ENCODE measurements around the gene RNU1-1. TPM values are rescaled to one million over a fixed set of nuclear protein-coding genes. Genes with fewer than 3 reads are reported as not detected.
"Not testable (repeated sequence)": the region's sequence is repeated elsewhere in the genome, so short reads cannot be mapped to it uniquely, and the experiment has no call there.

Gene RNU1-1
- polyA plus RNA-seq, 1 of the 3 experiments (the other 2 are of a cell fraction) = not detected

- H3K4me1 ChIP-seq (ENCODE audit: control insufficient read depth in 1 of 2, insufficient read depth in 2 of 2, low read depth in 1 of 2, low read length in 1 of 2); H3K36me3 ChIP-seq (replicated peaks in 1 of 2; ENCODE audit: control insufficient read depth in 1 of 2, insufficient read depth in 2 of 2, low read length in 1 of 2); H4K20me1 ChIP-seq (ENCODE audit: insufficient read depth); CTCF ChIA-PET; H3K9ac ChIP-seq; H3K79me2 ChIP-seq (ENCODE audit: insufficient read depth); H3F3A ChIP-seq (replicated peaks; ENCODE audit: insufficient read depth); H3K27ac ChIP-seq (ENCODE audit: low read depth in 2 of 2, low read length in 1 of 2); H2AFZ ChIP-seq (ENCODE audit: low read depth); DNase-seq; H3K4me3 ChIP-seq (ENCODE audit: low read depth in 2 of 2, low read length in 1 of 2); H3K4me2 ChIP-seq; H3K9me3 ChIP-seq; H3K27me3 ChIP-seq (ENCODE audit: insufficient read depth); POLR2A ChIA-PET; H3K9me2 ChIP-seq: not testable (repeated sequence)
- 71% methylated on average over 9 of the region's 11 CpGs for WGBS (ENCODE audit: low lambda C conversion rate)
Observed at GRCh38 chr1:16553244-16553643, 39.2 kb upstream of the RNU1-1 start.

- H3K27ac ChIP-seq (ENCODE audit: low read depth in 2 of 2, low read length in 1 of 2); H2AFZ ChIP-seq (ENCODE audit: low read depth); H3F3A ChIP-seq (replicated peaks; ENCODE audit: insufficient read depth); H3K4me3 ChIP-seq (ENCODE audit: low read depth in 2 of 2, low read length in 1 of 2); H3K9me2 ChIP-seq; POLR2A ChIA-PET; DNase-seq; H3K27me3 ChIP-seq (ENCODE audit: insufficient read depth); H3K79me2 ChIP-seq (ENCODE audit: insufficient read depth); H3K36me3 ChIP-seq (replicated peaks in 1 of 2; ENCODE audit: control insufficient read depth in 1 of 2, insufficient read depth in 2 of 2, low read length in 1 of 2); H4K20me1 ChIP-seq (ENCODE audit: insufficient read depth); H3K9me3 ChIP-seq; H3K9ac ChIP-seq; H3K4me1 ChIP-seq (ENCODE audit: control insufficient read depth in 1 of 2, insufficient read depth in 2 of 2, low read depth in 1 of 2, low read length in 1 of 2); H3K4me2 ChIP-seq; CTCF ChIA-PET: not testable (repeated sequence)
- WGBS (ENCODE audit: low lambda C conversion rate) = 0% methylated on average over 1 of the region's 1 CpG
Observed at GRCh38 chr1:16550212-16550918, 36.3 kb upstream of the RNU1-1 start.

GRCh38 chr1:16549545-16549944 lies 35.5 kb upstream of the RNU1-1 start:
- CTCF ChIA-PET; H3F3A ChIP-seq (replicated peaks; ENCODE audit: insufficient read depth): not testable (repeated sequence)
- WGBS (ENCODE audit: low lambda C conversion rate) = 23% methylated on average over 1 of the region's 1 CpG

GRCh38 chr1:16547502-16548241 lies 33.6 kb upstream of the RNU1-1 start:
- H3K4me2 ChIP-seq; H3K4me1 ChIP-seq (ENCODE audit: control insufficient read depth in 1 of 2, insufficient read depth in 2 of 2, low read depth in 1 of 2, low read length in 1 of 2); DNase-seq; H3K9me2 ChIP-seq; H3K4me3 ChIP-seq (ENCODE audit: low read depth in 2 of 2, low read length in 1 of 2); H3K27ac ChIP-seq (ENCODE audit: low read depth in 2 of 2, low read length in 1 of 2); H2AFZ ChIP-seq (ENCODE audit: low read depth); H3K27me3 ChIP-seq (ENCODE audit: insufficient read depth); H3K36me3 ChIP-seq (replicated peaks in 1 of 2; ENCODE audit: control insufficient read depth in 1 of 2, insufficient read depth in 2 of 2, low read length in 1 of 2); H4K20me1 ChIP-seq (ENCODE audit: insufficient read depth); H3K9ac ChIP-seq; H3K9me3 ChIP-seq; H3F3A ChIP-seq (replicated peaks; ENCODE audit: insufficient read depth); POLR2A ChIA-PET; H3K79me2 ChIP-seq (ENCODE audit: insufficient read depth); CTCF ChIA-PET: not testable (repeated sequence)
- WGBS (ENCODE audit: low lambda C conversion rate) = 69% methylated on average over 20 of the region's 41 CpGs

More at GRCh38 chr1:16549545-16549944, 35.5 kb upstream of the RNU1-1 start:
- H3K4me1 ChIP-seq (ENCODE audit: control insufficient read depth in 1 of 2, insufficient read depth in 2 of 2, low read depth in 1 of 2, low read length in 1 of 2); H4K20me1 ChIP-seq (ENCODE audit: insufficient read depth); H3K36me3 ChIP-seq (replicated peaks in 1 of 2; ENCODE audit: control insufficient read depth in 1 of 2, insufficient read depth in 2 of 2, low read length in 1 of 2); H3K9ac ChIP-seq; DNase-seq; H3K27me3 ChIP-seq (ENCODE audit: insufficient read depth); H2AFZ ChIP-seq (ENCODE audit: low read depth); H3K9me3 ChIP-seq; H3K4me3 ChIP-seq (ENCODE audit: low read depth in 2 of 2, low read length in 1 of 2); H3K9me2 ChIP-seq; POLR2A ChIA-PET; H3K79me2 ChIP-seq (ENCODE audit: insufficient read depth); H3K27ac ChIP-seq (ENCODE audit: low read depth in 2 of 2, low read length in 1 of 2); H3K4me2 ChIP-seq: not testable (repeated sequence)
